Measurements from ENCODE around the gene ZNF213.
"Not testable (repeated sequence)": the region's sequence is repeated elsewhere in the genome, so short reads cannot be mapped to it uniquely, and the experiment has no call there.

GRCh38 chr16:3168729-3169128, 33.9 kb downstream of the ZNF213 start:
- TF ChIP-seq, protein P1, sequence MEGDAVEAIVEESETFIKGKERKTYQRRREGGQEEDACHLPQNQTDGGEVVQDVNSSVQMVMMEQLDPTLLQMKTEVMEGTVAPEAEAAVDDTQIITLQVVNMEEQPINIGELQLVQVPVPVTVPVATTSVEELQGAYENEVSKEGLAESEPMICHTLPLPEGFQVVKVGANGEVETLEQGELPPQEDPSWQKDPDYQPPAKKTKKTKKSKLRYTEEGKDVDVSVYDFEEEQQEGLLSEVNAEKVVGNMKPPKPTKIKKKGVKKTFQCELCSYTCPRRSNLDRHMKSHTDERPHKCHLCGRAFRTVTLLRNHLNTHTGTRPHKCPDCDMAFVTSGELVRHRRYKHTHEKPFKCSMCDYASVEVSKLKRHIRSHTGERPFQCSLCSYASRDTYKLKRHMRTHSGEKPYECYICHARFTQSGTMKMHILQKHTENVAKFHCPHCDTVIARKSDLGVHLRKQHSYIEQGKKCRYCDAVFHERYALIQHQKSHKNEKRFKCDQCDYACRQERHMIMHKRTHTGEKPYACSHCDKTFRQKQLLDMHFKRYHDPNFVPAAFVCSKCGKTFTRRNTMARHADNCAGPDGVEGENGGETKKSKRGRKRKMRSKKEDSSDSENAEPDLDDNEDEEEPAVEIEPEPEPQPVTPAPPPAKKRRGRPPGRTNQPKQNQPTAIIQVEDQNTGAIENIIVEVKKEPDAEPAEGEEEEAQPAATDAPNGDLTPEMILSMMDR (IDR thresholded peaks at IDR 0.05; ENCODE audit: low read length), result not testable (repeated sequence)
- TF ChIP-seq EZH2 (optimal IDR thresholded peaks at IDR 0.05; ENCODE audit: low read depth, low read length); EZH2phosphoT487 (IDR thresholded peaks at IDR 0.05; ENCODE audit: low read length): not testable (repeated sequence)
